ENCODE measurements around the gene CEACAM3. TPM values are rescaled to one million over a fixed set of nuclear protein-coding genes. Genes with fewer than 3 reads are reported as not detected.
"Not testable (repeated sequence)": the region's sequence is repeated elsewhere in the genome, so short reads cannot be mapped to it uniquely, and the experiment has no call there.

Gene CEACAM3
- not detected in 2 replicates for total RNA-seq (2012; rRNA removed)

GRCh38 chr19:41796362-41796761 is at the start of gene CEACAM3:
Gene CEACAM3, plus strand, starts transcription at chr19:41796587. Its CDS starts 91 bp downstream, at chr19:41796678.
- Histone ChIP-seq H3K4me3 (ENCODE audit: low read length) (no peak within 1 kb of the TSS), H3K9ac (ENCODE audit: low read depth, low read length) (no peak within 1 kb of the TSS), H3K36me3 (ENCODE audit: insufficient read depth, low read length) (no peaks in the 10 kb centered on the region), H3K27me3 (ENCODE audit: control insufficient read depth, insufficient read depth, low read length) (peaks cover 24% of the 10 kb centered on the region), H3K4me1 (ENCODE audit: control insufficient read depth, insufficient read depth, low read length) (no peaks in the 10 kb centered on the region), H3K9me3 (replicated peaks; ENCODE audit: low read length) (no peaks in the 10 kb centered on the region), H3K4me2 (ENCODE audit: low read length) (no peak within 1 kb of the TSS)

- Histone ChIP-seq H3K9ac (ENCODE audit: low read depth, low read length) (no peak overlapping the region), H3K27me3 (ENCODE audit: control insufficient read depth, insufficient read depth, low read length) (peaks cover 29% of the 10 kb centered on the region), H3K36me3 (ENCODE audit: insufficient read depth, low read length) (no peaks in the 10 kb centered on the region), H3K4me2 (ENCODE audit: low read length) (no peak overlapping the region), H3K4me3 (ENCODE audit: low read length) (no peak overlapping the region), H3K9me3 (replicated peaks; ENCODE audit: low read length) (no peaks in the 10 kb centered on the region), H3K4me1 (ENCODE audit: control insufficient read depth, insufficient read depth, low read length) (no peaks in the 10 kb centered on the region)
These were observed 49.7 kb upstream of the CEACAM3 start for GRCh38 chr19:41746593-41747227.

- H3K36me3 ChIP-seq (ENCODE audit: insufficient read depth, low read length) = no peaks in the 10 kb centered on the region
- H3K4me1 ChIP-seq (ENCODE audit: control insufficient read depth, insufficient read depth, low read length) = no peaks in the 10 kb centered on the region
- H3K4me3 ChIP-seq (ENCODE audit: low read length) = no peak overlapping the region
- peaks cover 29% of the 10 kb centered on the region for H3K27me3 ChIP-seq (ENCODE audit: control insufficient read depth, insufficient read depth, low read length)
- H3K9me3 ChIP-seq (replicated peaks; ENCODE audit: low read length) = no peaks in the 10 kb centered on the region
- no peak overlapping the region for H3K4me2 ChIP-seq (ENCODE audit: low read length)
- H3K9ac ChIP-seq (ENCODE audit: low read depth, low read length) = no peak overlapping the region
These were observed 48.4 kb upstream of the CEACAM3 start for GRCh38 chr19:41748012-41748411.

GRCh38 chr19:41750248-41751134 is 45.9 kb upstream of the CEACAM3 start:
- not testable (repeated sequence) for H3K36me3 ChIP-seq (ENCODE audit: insufficient read depth, low read length); H3K4me1 ChIP-seq (ENCODE audit: control insufficient read depth, insufficient read depth, low read length); H3K9ac ChIP-seq (ENCODE audit: low read depth, low read length); H3K9me3 ChIP-seq (replicated peaks; ENCODE audit: low read length); H3K4me2 ChIP-seq (ENCODE audit: low read length); H3K4me3 ChIP-seq (ENCODE audit: low read length)
- peaks cover 26% of the 10 kb centered on the region for H3K27me3 ChIP-seq (ENCODE audit: control insufficient read depth, insufficient read depth, low read length)

- Histone ChIP-seq H3K4me3 (ENCODE audit: low read length) (no peak overlapping the region), H3K4me1 (ENCODE audit: control insufficient read depth, insufficient read depth, low read length) (no peaks in the 10 kb centered on the region)
These were observed 43.2 kb upstream of the CEACAM3 start for GRCh38 chr19:41753159-41753558.

GRCh38 chr19:41753936-41754529 is 42.4 kb upstream of the CEACAM3 start:
- Histone ChIP-seq H3K36me3 (ENCODE audit: insufficient read depth, low read length) (no peaks in the 10 kb centered on the region), H3K27me3 (ENCODE audit: control insufficient read depth, insufficient read depth, low read length) (peaks cover 16% of the 10 kb centered on the region), H3K4me3 (ENCODE audit: low read length) (no peak overlapping the region), H3K4me1 (ENCODE audit: control insufficient read depth, insufficient read depth, low read length) (no peaks in the 10 kb centered on the region), H3K4me2 (ENCODE audit: low read length) (no peak overlapping the region), H3K9ac (ENCODE audit: low read depth, low read length) (no peak overlapping the region), H3K9me3 (replicated peaks; ENCODE audit: low read length) (no peaks in the 10 kb centered on the region)

More at GRCh38 chr19:41753159-41753558, 43.2 kb upstream of the CEACAM3 start:
- no peaks in the 10 kb centered on the region for H3K36me3 ChIP-seq (ENCODE audit: insufficient read depth, low read length)
- H3K27me3 ChIP-seq (ENCODE audit: control insufficient read depth, insufficient read depth, low read length) = peaks cover 9% of the 10 kb centered on the region
- H3K9ac ChIP-seq (ENCODE audit: low read depth, low read length) = no peak overlapping the region
- no peaks in the 10 kb centered on the region for H3K9me3 ChIP-seq (replicated peaks; ENCODE audit: low read length)
- H3K4me2 ChIP-seq (ENCODE audit: low read length) = no peak overlapping the region

GRCh38 chr19:41755328-41755913 is 41.0 kb upstream of the CEACAM3 start, which contains the start of gene CEACAM6:
Gene CEACAM6, plus strand, starts transcription at chr19:41755530. Its CDS starts 109 bp downstream, at chr19:41755639.
- H3K4me2 ChIP-seq (ENCODE audit: low read length) = no peak within 1 kb of the TSS
- peaks cover 21% of the 10 kb centered on the region for H3K27me3 ChIP-seq (ENCODE audit: control insufficient read depth, insufficient read depth, low read length)
- no peaks in the 10 kb centered on the region for H3K9me3 ChIP-seq (replicated peaks; ENCODE audit: low read length)
- H3K4me1 ChIP-seq (ENCODE audit: control insufficient read depth, insufficient read depth, low read length) = no peaks in the 10 kb centered on the region
- H3K4me3 ChIP-seq (ENCODE audit: low read length) = no peak within 1 kb of the TSS
- H3K36me3 ChIP-seq (ENCODE audit: insufficient read depth, low read length) = no peaks in the 10 kb centered on the region
- H3K9ac ChIP-seq (ENCODE audit: low read depth, low read length) = no peak within 1 kb of the TSS

- Histone ChIP-seq H3K4me3 (ENCODE audit: low read length) (no peak overlapping the region), H3K9me3 (replicated peaks; ENCODE audit: low read length) (no peaks in the 10 kb centered on the region), H3K4me2 (ENCODE audit: low read length) (no peak overlapping the region), H3K4me1 (ENCODE audit: control insufficient read depth, insufficient read depth, low read length) (no peaks in the 10 kb centered on the region), H3K36me3 (ENCODE audit: insufficient read depth, low read length) (no peaks in the 10 kb centered on the region), H3K9ac (ENCODE audit: low read depth, low read length) (no peak overlapping the region), H3K27me3 (ENCODE audit: control insufficient read depth, insufficient read depth, low read length) (peaks cover 14% of the 10 kb centered on the region)
These were observed 37.5 kb upstream of the CEACAM3 start for GRCh38 chr19:41758846-41759245.

GRCh38 chr19:41767115-41767514 is 29.3 kb upstream of the CEACAM3 start:
- Histone ChIP-seq H3K4me2 (ENCODE audit: low read length) (no peak overlapping the region), H3K36me3 (ENCODE audit: insufficient read depth, low read length) (no peaks in the 10 kb centered on the region), H3K9me3 (replicated peaks; ENCODE audit: low read length) (no peaks in the 10 kb centered on the region), H3K9ac (ENCODE audit: low read depth, low read length) (no peak overlapping the region), H3K4me1 (ENCODE audit: control insufficient read depth, insufficient read depth, low read length) (no peaks in the 10 kb centered on the region), H3K4me3 (ENCODE audit: low read length) (no peak overlapping the region), H3K27me3 (ENCODE audit: control insufficient read depth, insufficient read depth, low read length) (no peaks in the 10 kb centered on the region)

GRCh38 chr19:41768105-41768504 is 28.3 kb upstream of the CEACAM3 start:
- H3K4me1 ChIP-seq (ENCODE audit: control insufficient read depth, insufficient read depth, low read length); H3K9me3 ChIP-seq (replicated peaks; ENCODE audit: low read length): not testable (repeated sequence)

GRCh38 chr19:41769608-41770007 is 26.8 kb upstream of the CEACAM3 start:
- H3K4me3 ChIP-seq (ENCODE audit: low read length) = no peak overlapping the region
- no peaks in the 10 kb centered on the region for H3K9me3 ChIP-seq (replicated peaks; ENCODE audit: low read length)
- H3K4me2 ChIP-seq (ENCODE audit: low read length) = no peak overlapping the region
- no peak overlapping the region for H3K9ac ChIP-seq (ENCODE audit: low read depth, low read length)
- no peaks in the 10 kb centered on the region for H3K4me1 ChIP-seq (ENCODE audit: control insufficient read depth, insufficient read depth, low read length)
- no peaks in the 10 kb centered on the region for H3K36me3 ChIP-seq (ENCODE audit: insufficient read depth, low read length)
- H3K27me3 ChIP-seq (ENCODE audit: control insufficient read depth, insufficient read depth, low read length) = peaks cover 4% of the 10 kb centered on the region

More at GRCh38 chr19:41768105-41768504, 28.3 kb upstream of the CEACAM3 start:
- not testable (repeated sequence) for H3K9ac ChIP-seq (ENCODE audit: low read depth, low read length); H3K4me2 ChIP-seq (ENCODE audit: low read length); H3K36me3 ChIP-seq (ENCODE audit: insufficient read depth, low read length); H3K27me3 ChIP-seq (ENCODE audit: control insufficient read depth, insufficient read depth, low read length); H3K4me3 ChIP-seq (ENCODE audit: low read length)
